HEK293 (cell line): Measurements from ENCODE around the gene RCAN2.

Experiments used
- CTCF ChIA-PET: fragments of 350-600 bp; formaldehyde crosslinking; extraction: SDS; loops from one replicate; lab custom pipeline; 2021; ENCODE audit warnings: antibody characterized with exemption; lab: Yijun Ruan, JAX
- POLR2A ChIA-PET: fragments of 300-600 bp; formaldehyde crosslinking; extraction: SDS; loops from one replicate; lab custom pipeline; 2020; ENCODE audit warnings: antibody characterized with exemption, inconsistent platforms; lab: Yijun Ruan, JAX
- H3K27ac ChIP-seq: fragments of 200-500 bp; sonication (Bioruptor generic); 2 replicates; pipeline ENCODE4 v1.5.1; 2014; ENCODE audit warnings: low read depth, low read length, control low read depth, inconsistent platforms; ENCODE audit errors: extremely low read depth
- H3K36me3 ChIP-seq, 2 experiments: fragments of 200-500 bp in 1 of 2; sonication (Bioruptor generic) in 1 of 2; 1 replicate in 1 of 2; 2 replicates in 1 of 2; pipeline ENCODE4 v1.5.1; 2014 to 2017; ENCODE audit warnings: inconsistent platforms in 2 of 2, low read length in 2 of 2; ENCODE audit not compliant: control insufficient read depth in 2 of 2, insufficient read depth in 1 of 2
- H3K4me1 ChIP-seq: fragments of 200-500 bp; sonication (Bioruptor generic); 2 replicates; pipeline ENCODE4 v1.5.1; 2014; ENCODE audit warnings: mild to moderate bottlenecking, low read length, inconsistent platforms; ENCODE audit not compliant: control insufficient read depth, insufficient read depth
- H3K4me3 ChIP-seq: 2 replicates; pipeline ENCODE4 v1.5.1; 2011; ENCODE audit warnings: low read depth, mild to moderate bottlenecking, control low read depth, low read length, moderate library complexity
- H3K9me3 ChIP-seq: fragments of 200-500 bp; sonication (Bioruptor generic); 2 replicates; pipeline ENCODE4 v1.5.1; 2014; ENCODE audit warnings: low read depth, low read length, inconsistent platforms; ENCODE audit not compliant: control insufficient read depth, insufficient read depth
- EGR2 ChIP-seq: fragments of 450-650 bp; formaldehyde crosslinking; IDR thresholded peaks from 2 replicates; pipeline ENCODE4 v1.5.1; 2016; ENCODE audit warnings: low read depth, missing biosample characterization, missing genetic modification characterization
- PRDM1 ChIP-seq: fragments of 450-650 bp; formaldehyde crosslinking; IDR thresholded peaks from 2 replicates; pipeline ENCODE4; 2016; ENCODE audit warnings: missing biosample characterization, missing genetic modification characterization
- ZNF2 ChIP-seq: fragments of 450-650 bp; formaldehyde crosslinking; IDR thresholded peaks from 2 replicates; pipeline ENCODE4 v1.5.1; 2016; ENCODE audit warnings: missing biosample characterization, missing genetic modification characterization
- ZNF239 ChIP-seq: fragments of 450-650 bp; formaldehyde crosslinking; IDR thresholded peaks from 2 replicates; pipeline ENCODE4 v1.5.1; 2016; ENCODE audit warnings: missing biosample characterization, missing genetic modification characterization
- ZNF280D ChIP-seq: fragments of 450-650 bp; formaldehyde crosslinking; IDR thresholded peaks from 2 replicates; pipeline ENCODE4 v1.5.1; 2016; ENCODE audit warnings: missing biosample characterization, missing genetic modification characterization
- ZNF521 ChIP-seq: fragments of 450-650 bp; formaldehyde crosslinking; IDR thresholded peaks from 2 replicates; pipeline ENCODE4 v1.5.1; 2017; ENCODE audit warnings: missing biosample characterization, mild to moderate bottlenecking, missing genetic modification characterization
- ZNF571 ChIP-seq: fragments of 450-650 bp; formaldehyde crosslinking; IDR thresholded peaks from 2 replicates; pipeline ENCODE4 v1.5.0; 2017; ENCODE audit warnings: missing biosample characterization, missing genetic modification characterization
- ZNF626 ChIP-seq: fragments of 450-650 bp; sonication (Bioruptor Pico); formaldehyde crosslinking; IDR thresholded peaks from 2 replicates; pipeline ENCODE4 v1.5.1; 2018; ENCODE audit warnings: missing biosample characterization, missing genetic modification characterization, inconsistent platforms
- ZNF658 ChIP-seq: fragments of 450-650 bp; formaldehyde crosslinking; IDR thresholded peaks from 2 replicates; pipeline ENCODE4; 2016; ENCODE audit warnings: missing biosample characterization, missing genetic modification characterization
- TF ChIP-seq, protein P1 (sequence below): sonication (generic); formaldehyde crosslinking; IDR thresholded peaks from 2 replicates; pipeline ENCODE4 v1.8.1; 2022; ENCODE audit warnings: mild to moderate bottlenecking, moderate library complexity, missing genetic modification reagents

Gene RCAN2

GRCh38 chr6:46172176-46172575 is 319.1 kb downstream of the RCAN2 start:
- Histone ChIP-seq H3K4me3 (no peak overlapping the region), H3K36me3 (peaks cover 0 to 7% of the 10 kb centered on the region in 2 experiments; a peak in 2 of 3 replicates), H3K9me3 (no peaks in the 10 kb centered on the region), H3K27ac (no peak overlapping the region), H3K4me1 (peaks cover 7% of the 10 kb centered on the region)
- POLR2A ChIA-PET = no interaction called here
- TF ChIP-seq ZNF521 (tag by site-specific recombination) = no peak
- no peak for TF ChIP-seq ZNF2 (tag by site-specific recombination)
- no peak for TF ChIP-seq ZNF280D (tag by site-specific recombination)
- no peak for TF ChIP-seq ZNF571 (tag by site-specific recombination)
- TF ChIP-seq ZNF658 (tag by site-specific recombination) = no peak
- TF ChIP-seq, protein P1, sequence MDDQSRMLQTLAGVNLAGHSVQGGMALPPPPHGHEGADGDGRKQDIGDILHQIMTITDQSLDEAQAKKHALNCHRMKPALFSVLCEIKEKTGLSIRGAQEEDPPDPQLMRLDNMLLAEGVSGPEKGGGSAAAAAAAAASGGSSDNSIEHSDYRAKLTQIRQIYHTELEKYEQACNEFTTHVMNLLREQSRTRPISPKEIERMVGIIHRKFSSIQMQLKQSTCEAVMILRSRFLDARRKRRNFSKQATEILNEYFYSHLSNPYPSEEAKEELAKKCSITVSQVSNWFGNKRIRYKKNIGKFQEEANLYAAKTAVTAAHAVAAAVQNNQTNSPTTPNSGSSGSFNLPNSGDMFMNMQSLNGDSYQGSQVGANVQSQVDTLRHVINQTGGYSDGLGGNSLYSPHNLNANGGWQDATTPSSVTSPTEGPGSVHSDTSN (CRISPR knock-in tag) = no peak
- TF ChIP-seq PRDM1 (tag by site-specific recombination) = no peak
- TF ChIP-seq ZNF239 (tag by site-specific recombination) = no peak
- no peak for TF ChIP-seq ZNF626
- no peak for TF ChIP-seq EGR2 (tag by site-specific recombination)
- CTCF ChIA-PET = interaction anchor here (0.7 kb wide), 1 partner anchor 15 kb away, joined by 3 read pairs; no protein-coding TSS in a partner anchor
